Activated CD8-positive, alpha-beta memory T cell treated with anti-CD3 and anti-CD28 coated beads, Interleukin-2, amount 10 ng/mL, durations not matched to agents 7 days and 5 days (primary cell): Measurements from ENCODE around the gene SDC1. TPM values are rescaled to one million over a fixed set of nuclear protein-coding genes. Genes with fewer than 3 reads are reported as not detected.

Experiments used
- ATAC-seq: fragments of 150-1000 bp; cut with Tn5 transposase; one replicate; pipeline ENCODE4 v1.10.0; 2021; ENCODE audit warnings: moderate library complexity
- CTCF ChIA-PET: fragments of 350-600 bp; sonication (Branson Sonifier 250); formaldehyde crosslinking; loops from one replicate; lab custom pipeline; 2021; ENCODE audit warnings: antibody characterized with exemption; lab: Charles Lee
- DNase-seq: peaks from one replicate; pipeline ENCODE4 v3.0.0-alpha.2; 2020
- H3K27ac Mint-ChIP-seq: one replicate; pipeline ENCODE4 v1.8.0; 2021; ENCODE audit warnings: mild to moderate bottlenecking, mixed read lengths
- H3K27me3 Mint-ChIP-seq: one replicate; pipeline ENCODE4 v1.8.0; 2021; ENCODE audit warnings: mixed read lengths
- H3K36me3 Mint-ChIP-seq: one replicate; pipeline ENCODE4 v1.8.0; 2021; ENCODE audit warnings: mild to moderate bottlenecking, mixed read lengths
- H3K4me1 Mint-ChIP-seq: one replicate; pipeline ENCODE4 v1.8.0; 2021; ENCODE audit warnings: mixed read lengths
- H3K4me3 Mint-ChIP-seq: one replicate; pipeline ENCODE4 v1.8.0; 2021; ENCODE audit warnings: mild to moderate bottlenecking, moderate library complexity, mixed read lengths
- H3K9me3 Mint-ChIP-seq: one replicate; pipeline ENCODE4 v1.8.0; 2022; ENCODE audit warnings: low read depth, mixed read lengths
- total RNA-seq, 2 experiments: library from RNA; stranded (reverse); gene quantifications; one replicate each; pipeline ENCODE4 v1.2.3, GENCODE V29; 2021

Gene SDC1
- total RNA-seq, 2 experiments from 2014 or later: 0.42 TPM; not detected in 1

DNA sequence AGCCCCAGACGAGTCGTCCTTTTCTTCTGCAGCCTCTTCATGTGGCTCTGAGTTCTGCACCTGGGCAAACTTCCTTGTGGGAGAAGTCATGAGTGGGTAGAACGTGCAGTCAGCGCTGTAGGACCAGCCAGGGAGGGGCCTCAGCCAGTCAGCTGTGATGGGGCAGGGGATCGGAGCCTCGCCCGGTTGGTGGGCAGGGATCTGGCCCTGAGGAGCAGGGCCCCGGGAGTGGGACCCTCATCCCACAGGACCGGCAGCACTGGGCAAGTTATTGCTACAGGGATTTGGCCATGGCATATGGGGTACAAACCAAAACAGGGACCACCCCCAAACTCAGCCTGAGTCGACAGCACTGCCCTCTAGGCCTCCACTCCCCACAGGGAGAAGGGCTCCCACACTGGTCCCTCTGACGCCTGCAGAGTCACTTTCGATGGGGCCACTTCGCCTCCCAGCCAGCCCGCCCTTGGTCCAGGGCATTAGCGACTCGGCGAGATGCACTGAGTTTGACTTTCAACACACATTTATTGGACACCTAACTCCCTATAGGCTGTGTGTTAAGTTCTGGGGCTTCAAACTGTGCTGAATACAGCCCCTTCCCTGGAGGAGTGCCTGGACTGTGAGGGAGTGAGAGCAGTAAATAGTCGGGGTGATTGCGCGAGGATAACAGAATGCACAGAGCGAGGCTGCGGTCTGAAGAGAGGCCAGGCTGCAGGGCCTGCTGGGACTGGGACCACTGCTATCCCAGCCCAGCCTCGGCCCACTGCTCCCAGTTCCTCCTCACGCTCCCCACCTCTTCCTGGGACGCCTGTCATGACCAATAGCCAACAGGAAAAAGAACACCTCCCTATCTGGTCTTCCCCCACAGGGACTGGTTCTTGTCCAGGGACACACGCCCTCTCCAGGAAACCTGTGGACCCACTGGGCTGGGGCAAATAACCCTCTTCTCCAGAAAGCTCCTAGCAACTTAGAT, 55.9 kb downstream of the SDC1 start:
- DNase-seq (no peak), ATAC-seq (no peak)
- CTCF ChIA-PET: no interaction called here
- H3K27me3 Mint-ChIP-seq: no peaks in the 10 kb centered on the region
- H3K27ac Mint-ChIP-seq: no peak overlapping the region
- H3K4me3 Mint-ChIP-seq: no peak overlapping the region
- no peaks in the 10 kb centered on the region for H3K4me1 Mint-ChIP-seq
- H3K36me3 Mint-ChIP-seq: no peaks in the 10 kb centered on the region
- no peaks in the 10 kb centered on the region for H3K9me3 Mint-ChIP-seq

DNA sequence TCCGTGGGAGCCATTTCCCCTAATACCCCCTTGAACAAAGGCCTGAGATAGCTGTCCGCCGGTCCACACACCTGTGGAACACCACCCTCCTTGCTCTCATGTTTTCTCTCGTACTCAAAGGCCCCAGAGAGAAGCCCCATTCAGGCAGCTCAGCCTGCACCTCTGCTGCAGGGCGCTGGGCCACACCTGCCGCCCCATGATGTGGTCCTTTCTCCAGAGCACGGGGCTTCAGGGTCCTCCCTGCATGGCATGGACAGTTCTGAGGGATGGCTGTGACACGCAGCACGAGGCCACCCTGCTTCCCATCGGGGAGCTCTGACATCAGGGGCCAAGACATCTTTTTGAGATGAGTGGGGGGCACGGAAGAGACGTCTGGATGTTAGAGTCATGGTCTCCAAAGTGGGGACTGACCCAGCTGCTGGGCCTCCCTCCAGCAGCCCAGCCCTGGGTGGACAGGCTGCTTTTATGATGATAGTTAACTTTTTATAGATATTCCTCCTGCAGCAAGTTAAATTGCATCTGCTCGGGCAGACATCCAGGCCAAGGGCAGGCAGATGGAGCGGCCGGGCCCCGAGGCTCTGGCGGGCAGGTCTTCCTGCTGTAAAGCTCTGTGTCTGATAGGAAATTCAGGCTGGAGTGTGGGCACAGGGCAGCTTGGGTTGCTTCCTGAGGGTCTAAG, 56.7 kb downstream of the SDC1 start:
- CTCF ChIA-PET: no interaction called here
- ATAC-seq (no peak), DNase-seq (no peak)
- Mint-ChIP-seq H3K9me3 (no peaks in the 10 kb centered on the region), H3K4me1 (no peaks in the 10 kb centered on the region), H3K27me3 (no peaks in the 10 kb centered on the region), H3K36me3 (no peaks in the 10 kb centered on the region), H3K27ac (no peak overlapping the region), H3K4me3 (no peak overlapping the region)

DNA sequence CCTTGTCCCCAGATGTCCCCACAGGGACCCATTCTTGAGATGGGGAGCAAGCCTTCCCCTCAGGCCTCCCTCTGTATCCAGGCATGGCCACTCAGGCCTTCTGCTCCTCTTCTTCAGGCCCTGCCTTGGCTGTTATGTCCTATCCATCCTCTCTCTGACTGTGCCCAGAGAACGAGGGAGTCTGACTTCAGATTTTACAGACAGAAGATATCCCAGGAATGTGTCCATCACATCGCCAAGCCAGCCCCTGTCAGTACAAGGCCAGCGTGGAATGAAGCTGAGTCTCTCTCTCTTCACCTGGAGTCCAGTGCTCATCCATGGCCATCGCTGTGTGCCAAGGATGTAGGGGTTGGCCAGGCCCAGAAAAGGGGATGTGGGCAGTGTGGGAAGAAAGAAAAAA, 57.6 kb downstream of the SDC1 start:
- DNase-seq (no peak), ATAC-seq (no peak)
- Mint-ChIP-seq H3K4me1 (no peaks in the 10 kb centered on the region), H3K27ac (no peak overlapping the region), H3K36me3 (no peaks in the 10 kb centered on the region), H3K27me3 (peaks cover 2% of the 10 kb centered on the region), H3K4me3 (no peak overlapping the region), H3K9me3 (no peaks in the 10 kb centered on the region)
- CTCF ChIA-PET: no interaction called here

DNA sequence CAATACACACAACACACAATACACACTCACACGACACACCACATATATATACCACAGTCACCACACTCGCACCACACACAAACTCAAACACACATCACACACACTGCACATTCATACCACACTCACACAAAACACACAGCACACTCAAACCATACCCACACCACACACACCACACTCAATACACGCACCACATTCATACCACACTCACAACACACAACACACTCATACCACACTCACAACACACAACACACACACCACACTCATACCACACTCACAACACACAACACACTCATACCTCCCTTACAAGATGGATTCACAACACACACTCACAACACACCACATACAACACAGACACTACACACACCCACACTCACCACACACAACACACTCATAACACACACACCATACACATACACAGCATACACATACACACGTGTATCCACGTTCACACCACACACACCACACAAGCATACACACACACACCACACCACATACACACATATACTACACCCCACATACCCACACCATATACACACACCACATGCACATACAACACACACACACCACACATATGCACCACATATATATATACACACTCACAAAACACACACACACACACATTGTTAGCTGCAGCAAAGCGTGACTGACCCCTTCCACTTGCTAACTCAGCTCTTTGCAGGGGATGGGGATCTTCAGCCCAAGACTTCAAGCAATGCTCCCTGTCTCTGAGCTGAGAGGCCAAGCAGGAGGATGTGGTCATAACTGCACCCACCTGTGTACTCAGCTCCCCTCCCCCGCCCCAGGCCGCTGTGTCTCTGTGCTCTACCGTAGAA, 59.0 kb downstream of the SDC1 start:
- DNase-seq: peak; percentile 50
- CTCF ChIA-PET: no interaction called here
- ATAC-seq: peak; percentile 41

GRCh38 chr2:20164734-20165478, 60.0 kb downstream of the SDC1 start:
- Mint-ChIP-seq H3K36me3 (no peaks in the 10 kb centered on the region), H3K4me3 (no peak overlapping the region), H3K27me3 (peaks cover 10% of the 10 kb centered on the region), H3K4me1 (no peaks in the 10 kb centered on the region), H3K27ac (no peak overlapping the region), H3K9me3 (no peaks in the 10 kb centered on the region)
- DNase-seq (no peak), ATAC-seq (peak; percentile 7)
- CTCF ChIA-PET: no interaction called here

More for the DNA sequence above, 59.0 kb downstream of the SDC1 start:
- H3K36me3 Mint-ChIP-seq: no peaks in the 10 kb centered on the region
- no peak overlapping the region for H3K27ac Mint-ChIP-seq
- peaks cover 6% of the 10 kb centered on the region for H3K27me3 Mint-ChIP-seq
- no peaks in the 10 kb centered on the region for H3K4me1 Mint-ChIP-seq
- no peak overlapping the region for H3K4me3 Mint-ChIP-seq
- H3K9me3 Mint-ChIP-seq: no peaks in the 10 kb centered on the region

DNA sequence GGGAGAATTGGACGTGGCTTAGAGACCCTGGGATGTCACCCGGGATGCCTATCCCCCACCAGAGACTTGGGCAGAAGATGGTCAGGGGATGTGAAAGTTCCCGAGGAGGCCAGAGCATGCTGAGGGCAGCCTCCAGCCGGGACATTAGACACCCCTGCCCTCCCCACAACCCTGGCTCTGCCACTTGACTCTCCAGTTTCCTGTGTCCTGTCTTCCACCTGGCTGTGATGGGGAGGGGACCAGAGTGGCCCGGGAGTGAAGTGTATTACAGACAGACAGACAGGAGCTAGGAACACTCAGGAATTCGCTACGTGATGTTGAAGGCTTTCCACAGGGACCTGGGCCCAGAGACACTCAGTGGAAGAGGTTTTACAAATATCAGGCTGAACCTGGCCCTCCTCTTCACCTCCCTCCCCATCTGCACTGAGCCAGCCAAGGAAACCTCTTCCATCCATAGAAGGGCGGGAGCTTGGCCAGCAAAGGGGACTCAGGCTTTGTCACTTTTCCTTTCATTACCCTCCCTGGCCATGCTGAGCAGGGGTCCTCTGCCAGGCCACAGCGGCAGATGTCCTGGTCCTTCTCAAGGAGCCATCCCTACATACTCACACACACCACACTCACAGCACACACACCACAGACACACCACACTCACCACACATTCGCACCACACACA, 60.7 kb downstream of the SDC1 start:
- Mint-ChIP-seq H3K4me3 (no peak overlapping the region), H3K9me3 (no peaks in the 10 kb centered on the region), H3K36me3 (no peaks in the 10 kb centered on the region), H3K27ac (no peak overlapping the region), H3K27me3 (peaks cover 17% of the 10 kb centered on the region), H3K4me1 (no peaks in the 10 kb centered on the region)
- CTCF ChIA-PET: no interaction called here
- DNase-seq (no peak), ATAC-seq (peak; percentile 38)

DNA sequence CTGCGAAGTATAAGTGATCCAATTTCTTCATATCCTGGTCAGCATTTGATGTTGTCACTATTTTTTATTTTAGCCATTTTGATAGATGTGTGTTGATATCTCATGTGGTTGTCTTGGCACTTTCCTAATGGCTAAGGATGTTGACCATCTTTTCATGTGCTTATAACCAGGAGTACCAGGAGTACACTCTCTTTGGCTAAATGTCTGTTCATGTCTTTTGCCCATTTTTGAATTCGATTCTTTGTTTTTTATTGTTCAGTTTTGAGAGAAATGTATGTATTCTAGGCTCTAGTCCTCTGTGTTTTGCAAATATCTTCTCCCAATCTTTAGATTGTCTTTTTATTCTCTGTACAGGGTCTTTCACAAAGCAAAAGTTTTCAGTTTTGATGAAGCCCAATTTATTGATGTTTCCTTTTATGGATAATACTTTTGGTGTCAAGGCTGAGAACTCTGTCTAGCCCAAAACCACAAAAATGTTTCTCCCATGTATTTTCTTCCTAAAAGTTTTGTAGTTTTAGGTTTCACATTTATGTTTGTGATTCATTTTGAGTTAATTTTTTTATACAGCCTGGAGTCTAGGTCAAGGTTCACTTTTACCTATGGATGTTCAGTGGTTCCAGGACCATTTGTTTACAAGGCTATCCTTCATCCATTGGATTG, 65.4 kb downstream of the SDC1 start:
- ATAC-seq (no peak), DNase-seq (no peak)
- no peaks in the 10 kb centered on the region for H3K4me1 Mint-ChIP-seq
- H3K9me3 Mint-ChIP-seq: no peaks in the 10 kb centered on the region
- no peak overlapping the region for H3K27ac Mint-ChIP-seq
- no peak overlapping the region for H3K4me3 Mint-ChIP-seq
- CTCF ChIA-PET: no interaction called here
- H3K27me3 Mint-ChIP-seq: peaks cover 27% of the 10 kb centered on the region
- H3K36me3 Mint-ChIP-seq: no peaks in the 10 kb centered on the region

GRCh38 chr2:20157193-20157891, 67.6 kb downstream of the SDC1 start:
- DNase-seq: no peak
- Mint-ChIP-seq H3K27me3 (peaks cover 37% of the 10 kb centered on the region), H3K4me1 (no peaks in the 10 kb centered on the region), H3K36me3 (no peaks in the 10 kb centered on the region), H3K27ac (no peak overlapping the region), H3K4me3 (no peak overlapping the region), H3K9me3 (no peaks in the 10 kb centered on the region)
- CTCF ChIA-PET: no interaction called here
- no peak for ATAC-seq

GRCh38 chr2:20156836-20157192, 68.1 kb downstream of the SDC1 start:
- no peak overlapping the region for H3K27ac Mint-ChIP-seq
- H3K4me3 Mint-ChIP-seq: no peak overlapping the region
- DNase-seq: no peak
- no peaks in the 10 kb centered on the region for H3K36me3 Mint-ChIP-seq
- ATAC-seq: no peak
- H3K27me3 Mint-ChIP-seq: peaks cover 34% of the 10 kb centered on the region
- H3K9me3 Mint-ChIP-seq: no peaks in the 10 kb centered on the region
- CTCF ChIA-PET: no interaction called here
- H3K4me1 Mint-ChIP-seq: no peaks in the 10 kb centered on the region

GRCh38 chr2:20156076-20156759, 68.7 kb downstream of the SDC1 start:
- Mint-ChIP-seq H3K27ac (no peak overlapping the region), H3K27me3 (peaks cover 34% of the 10 kb centered on the region), H3K36me3 (no peaks in the 10 kb centered on the region), H3K9me3 (no peaks in the 10 kb centered on the region), H3K4me1 (no peaks in the 10 kb centered on the region), H3K4me3 (no peak overlapping the region)
- CTCF ChIA-PET: no interaction called here
- DNase-seq (no peak), ATAC-seq (no peak)

DNA sequence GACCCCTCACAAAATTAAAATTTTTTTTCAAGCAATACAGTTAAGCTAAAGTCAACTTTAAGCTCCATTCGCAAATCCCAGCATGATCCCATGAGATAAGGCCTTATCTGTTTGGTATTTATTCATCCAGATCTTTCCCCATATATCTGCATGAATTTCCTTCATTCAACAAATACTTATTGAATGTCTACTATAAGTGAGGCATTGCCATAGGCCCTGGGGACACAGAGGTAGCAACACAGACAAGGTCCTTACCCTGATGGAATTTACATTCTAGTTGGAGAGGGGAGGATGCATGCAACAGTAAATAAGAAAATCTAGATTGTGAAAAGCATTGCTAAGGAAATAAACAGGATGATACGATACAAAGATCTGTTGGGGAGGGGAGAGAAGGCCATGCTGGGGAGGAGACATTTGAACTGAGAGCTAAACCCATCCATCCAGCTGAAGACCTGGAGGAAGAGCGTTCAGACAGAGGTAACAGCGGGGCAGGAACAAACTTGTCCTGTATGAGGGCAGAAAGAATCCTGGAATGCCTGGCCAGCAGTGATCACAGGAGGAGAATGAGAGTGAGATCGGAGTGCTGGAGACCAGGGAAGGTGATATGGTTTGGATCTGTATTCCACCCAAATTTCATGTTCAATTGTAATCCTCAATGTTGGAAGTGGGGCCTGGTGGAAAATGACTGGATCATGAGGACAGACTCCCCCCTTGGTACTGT, 71.6 kb downstream of the SDC1 start:
- no peaks in the 10 kb centered on the region for H3K9me3 Mint-ChIP-seq
- DNase-seq: no peak
- ATAC-seq: no peak
- peaks cover 41% of the 10 kb centered on the region for H3K27me3 Mint-ChIP-seq
- H3K36me3 Mint-ChIP-seq: no peaks in the 10 kb centered on the region
- CTCF ChIA-PET: no interaction called here
- no peak overlapping the region for H3K4me3 Mint-ChIP-seq
- no peak overlapping the region for H3K27ac Mint-ChIP-seq
- no peaks in the 10 kb centered on the region for H3K4me1 Mint-ChIP-seq
